HG03045 (cell line): ENCODE results near the gene INHBB.

Experiments
- ATAC-seq: cut with Tn5 transposase; IDR thresholded peaks from one replicate; pipeline ENCODE4 v1.9.1; 2021; ENCODE audit warnings: mild to moderate bottlenecking, moderate library complexity; ENCODE audit not compliant: unreplicated experiment

INHBB gene

DNA sequence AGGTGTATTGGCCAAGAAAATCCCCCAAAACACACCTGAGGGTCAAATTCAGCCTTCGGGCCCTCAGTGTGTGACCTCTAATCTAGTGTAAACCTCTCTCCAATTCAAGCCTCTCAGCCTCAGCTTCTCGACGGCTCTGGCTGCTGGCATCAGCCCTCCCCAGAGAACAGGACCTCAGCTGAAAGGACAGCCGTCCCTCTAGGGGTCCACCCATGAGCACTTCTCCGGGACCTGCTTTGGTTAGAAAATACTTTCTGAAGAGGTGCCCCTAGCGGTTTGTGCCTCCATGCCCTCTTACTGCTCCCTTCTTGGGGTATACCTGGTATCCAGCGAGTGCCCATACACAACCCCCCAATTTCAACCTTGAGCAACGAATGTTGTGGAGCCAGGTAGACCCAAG is 48.8 kb downstream of the INHBB start:
- no peak for ATAC-seq

DNA sequence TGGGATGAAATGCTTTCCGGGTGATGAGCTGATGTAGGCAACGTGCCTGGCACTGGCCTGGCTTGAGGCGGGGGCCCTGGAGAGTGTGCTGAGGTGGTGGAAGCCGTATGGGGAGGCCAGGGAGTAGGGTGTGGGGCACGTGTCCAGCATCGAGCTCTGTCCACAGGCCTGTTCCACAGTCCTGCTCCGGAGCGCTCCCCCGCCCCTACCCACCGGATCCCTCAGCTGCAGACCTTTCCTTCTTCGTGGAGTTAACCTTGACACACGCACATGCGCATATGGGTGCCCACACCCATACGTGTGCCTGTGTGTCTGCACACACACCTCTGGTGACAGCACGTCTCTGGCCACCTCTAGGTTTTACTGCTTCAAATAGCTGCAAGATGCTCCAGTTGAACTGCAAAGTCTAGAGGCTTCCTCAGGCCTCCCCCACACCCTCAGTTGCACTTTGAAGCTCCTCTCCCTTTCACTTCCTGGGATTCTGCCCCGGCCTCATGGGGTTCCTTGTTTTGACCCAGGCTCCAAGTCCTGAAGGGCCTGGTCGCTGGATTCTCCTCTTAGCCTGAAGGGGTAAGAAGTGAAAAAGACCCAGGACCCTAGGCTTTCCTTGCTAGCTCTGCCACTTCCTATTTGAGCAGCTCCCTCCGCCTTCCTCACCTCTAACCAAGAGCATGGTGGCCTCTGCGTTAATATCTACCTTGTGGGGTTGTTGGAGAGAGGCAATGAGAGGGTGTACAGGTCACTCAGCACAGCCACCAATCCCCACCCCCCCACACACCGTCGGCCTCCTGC is 49.5 kb downstream of the INHBB start:
- ATAC-seq, result no peak

DNA sequence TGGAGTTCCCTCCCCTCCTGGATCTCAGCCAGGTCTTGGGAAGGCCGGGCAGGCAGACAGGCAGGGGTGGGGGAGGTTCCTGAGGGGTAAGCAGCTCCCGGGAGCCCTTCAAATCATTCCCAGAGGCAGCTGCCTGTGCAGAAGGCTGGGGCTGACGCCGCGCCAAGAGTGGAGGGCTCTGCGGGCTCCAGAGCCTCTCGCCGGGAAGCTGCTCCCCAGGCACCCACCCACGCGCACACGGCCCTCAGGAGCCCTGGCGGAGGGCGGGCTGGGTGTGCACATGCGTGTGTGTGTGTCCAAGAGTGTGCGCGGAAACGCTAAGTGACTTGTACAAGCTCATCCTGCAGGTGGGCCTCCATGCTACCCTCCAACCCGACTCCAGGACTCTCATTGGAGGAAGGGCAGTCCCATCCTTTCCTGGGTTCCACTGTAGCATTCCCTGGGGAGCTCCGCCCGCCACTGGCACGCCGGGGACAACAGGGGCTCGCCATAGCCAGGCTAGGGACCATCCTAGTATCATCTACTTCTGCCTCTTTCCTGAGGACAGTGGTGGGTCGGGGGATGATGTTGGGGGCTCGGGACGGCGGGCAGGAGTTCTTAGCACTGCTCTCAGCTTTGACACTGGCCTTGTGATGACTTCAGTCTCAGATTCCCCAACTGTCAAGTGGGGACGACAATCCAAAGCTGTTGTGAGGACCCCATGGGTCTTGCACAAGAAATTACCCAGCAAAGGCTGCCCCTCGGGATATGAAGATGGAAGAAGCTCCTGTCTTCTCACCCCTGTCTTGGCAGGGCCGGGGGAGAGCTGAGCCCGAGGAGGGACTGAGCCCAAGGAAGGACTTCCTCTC is 50.3 kb downstream of the INHBB start:
- ATAC-seq, result no peak

DNA sequence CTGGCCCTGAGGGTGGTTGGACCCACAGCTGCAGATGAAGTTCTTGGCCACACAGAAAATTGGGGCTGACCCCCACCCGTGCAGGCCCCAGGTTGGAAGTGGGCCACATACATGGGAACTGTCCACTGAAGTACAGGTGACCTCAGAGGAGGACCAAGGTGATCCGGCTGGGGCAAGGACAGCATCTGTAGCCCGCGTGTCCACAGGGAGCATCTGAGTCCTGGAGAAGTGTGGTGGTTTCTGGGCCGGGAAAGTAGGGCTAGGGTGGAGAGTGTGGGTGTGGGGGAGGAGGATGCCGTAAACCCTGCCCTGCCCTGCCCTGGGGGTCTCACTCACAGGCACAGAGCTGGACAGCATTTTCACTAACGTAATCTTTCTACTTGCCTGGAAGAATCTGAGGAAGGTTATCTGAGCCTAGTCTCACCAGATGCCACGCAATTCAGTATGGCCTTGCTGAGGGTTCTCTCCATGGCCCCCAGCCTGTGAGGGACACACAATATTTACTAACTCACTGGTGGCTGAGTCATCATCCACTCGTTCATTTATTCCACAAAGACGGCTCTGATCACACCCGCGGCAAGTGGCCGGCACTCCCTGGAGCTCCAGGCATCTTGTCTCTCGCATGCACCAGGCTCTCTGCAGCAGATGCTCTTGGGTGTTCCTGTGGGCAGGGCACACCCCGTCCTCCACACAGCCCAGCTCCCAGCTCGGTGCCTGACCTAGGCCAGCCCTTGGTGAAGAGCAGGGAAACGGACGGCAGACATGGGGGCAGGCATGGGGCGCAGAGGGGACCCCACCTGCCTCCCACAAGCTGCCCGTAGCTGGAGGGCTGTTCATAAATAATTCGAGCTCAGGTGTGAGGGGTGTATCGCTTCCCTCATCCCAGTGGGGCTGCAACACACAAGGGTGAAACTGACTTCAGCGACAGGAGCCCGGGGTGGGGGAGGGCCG is 51.2 kb downstream of the INHBB start:
- ATAC-seq, result no peak

DNA sequence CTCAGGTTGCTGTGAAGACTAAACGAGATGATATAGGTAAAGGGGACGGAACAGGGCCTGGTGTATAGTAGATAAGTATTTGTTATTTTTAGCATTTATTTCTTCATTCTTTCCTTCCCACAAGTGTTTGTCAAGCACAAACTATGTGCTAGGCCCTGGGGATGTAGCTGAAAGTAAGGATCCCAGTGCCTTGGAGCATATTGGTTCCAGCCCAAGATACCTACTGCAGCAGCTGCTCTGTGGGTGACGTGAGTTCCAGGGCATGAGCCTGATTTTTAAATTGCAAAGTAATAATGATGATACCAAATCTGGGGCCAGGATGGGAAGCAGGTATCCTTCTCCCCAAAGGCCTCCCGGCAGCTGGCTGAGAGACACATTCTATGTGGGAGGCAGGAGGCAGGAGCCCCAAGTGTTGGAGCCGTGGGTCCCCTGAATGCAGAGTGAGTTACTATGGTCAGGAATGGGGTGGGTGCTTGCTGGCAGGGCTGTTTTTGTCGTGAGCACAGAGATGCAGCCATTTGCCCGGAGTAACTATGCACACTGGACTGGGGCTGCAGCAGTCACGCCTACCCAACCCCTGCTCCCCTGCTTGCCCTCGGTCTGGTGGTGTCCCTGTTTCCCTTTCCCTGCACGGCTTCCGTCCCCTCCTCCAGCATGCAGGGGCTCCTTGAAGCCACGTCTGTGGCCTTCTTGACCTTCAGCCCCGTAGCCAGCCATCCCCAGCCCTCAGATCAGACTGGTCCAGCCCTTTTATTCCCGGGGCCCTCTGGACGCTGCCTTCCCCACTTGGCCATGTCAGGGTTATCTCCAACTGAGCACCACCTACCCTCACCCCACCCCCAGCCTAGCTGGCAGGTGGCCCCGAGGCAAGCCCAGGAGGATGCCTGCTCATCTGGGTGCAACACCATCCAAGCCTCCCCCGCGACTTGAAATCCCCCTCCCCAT is 52.4 kb downstream of the INHBB start:
- no peak for ATAC-seq

DNA sequence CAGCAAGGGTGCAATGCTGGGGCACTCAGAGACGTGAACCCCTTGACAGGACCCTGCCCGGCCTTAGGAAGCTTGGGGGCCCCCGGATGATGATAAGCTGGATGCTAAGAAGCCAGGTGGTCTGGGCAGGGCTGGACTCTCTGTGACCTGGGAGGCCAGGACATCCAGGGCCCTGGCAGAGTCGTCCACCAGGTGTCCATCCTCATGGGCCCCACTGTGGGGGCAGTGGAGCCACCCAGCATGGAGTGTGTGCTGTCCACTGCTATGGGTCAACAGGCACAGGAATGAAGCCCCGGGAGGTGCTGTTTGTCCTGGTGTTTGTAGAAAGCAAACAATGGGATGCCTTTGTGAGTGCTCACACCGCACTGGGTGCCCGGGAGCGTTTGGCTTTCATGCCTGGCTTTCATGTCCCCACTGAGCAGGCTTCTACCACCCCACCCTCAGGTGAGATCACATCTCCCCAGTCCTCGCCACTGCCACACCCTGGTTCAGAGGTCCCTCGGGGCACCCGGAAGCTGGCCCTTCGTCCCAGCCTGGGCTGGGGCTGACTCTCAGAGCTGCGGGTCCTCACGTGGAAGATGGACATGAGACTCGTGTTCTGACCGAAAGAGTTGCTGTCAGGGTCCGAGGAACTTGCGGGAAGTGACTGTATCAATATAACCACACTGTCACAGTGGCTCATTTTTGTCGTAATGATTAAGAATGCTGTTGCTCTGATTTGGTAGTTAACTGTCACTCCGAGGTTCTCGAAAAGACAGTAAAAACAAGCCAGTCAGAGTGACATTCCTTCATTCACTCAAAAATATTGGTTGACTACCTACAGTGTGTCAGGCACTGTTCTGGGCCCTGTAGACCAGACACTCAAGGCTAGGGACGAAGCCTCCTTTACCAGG is 53.3 kb downstream of the INHBB start:
- no peak for ATAC-seq

DNA sequence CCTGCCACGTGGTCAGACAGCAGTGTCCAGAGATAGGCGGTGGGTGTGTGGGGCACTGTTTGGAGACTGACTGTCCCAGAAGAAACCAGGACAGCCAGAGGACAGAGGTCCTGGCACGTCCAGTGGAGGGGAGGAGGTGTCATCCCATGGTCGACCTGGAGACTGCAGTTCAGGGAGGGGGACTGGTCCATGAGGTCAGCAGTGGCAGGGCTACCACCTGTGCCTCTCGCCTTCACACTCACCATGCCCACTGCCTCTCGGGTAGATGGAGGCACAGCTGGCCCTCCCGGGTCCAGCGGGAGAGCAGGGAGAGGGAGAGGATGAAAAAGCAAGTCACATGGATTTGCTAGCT is 53.9 kb downstream of the INHBB start:
- ATAC-seq, result no peak

DNA sequence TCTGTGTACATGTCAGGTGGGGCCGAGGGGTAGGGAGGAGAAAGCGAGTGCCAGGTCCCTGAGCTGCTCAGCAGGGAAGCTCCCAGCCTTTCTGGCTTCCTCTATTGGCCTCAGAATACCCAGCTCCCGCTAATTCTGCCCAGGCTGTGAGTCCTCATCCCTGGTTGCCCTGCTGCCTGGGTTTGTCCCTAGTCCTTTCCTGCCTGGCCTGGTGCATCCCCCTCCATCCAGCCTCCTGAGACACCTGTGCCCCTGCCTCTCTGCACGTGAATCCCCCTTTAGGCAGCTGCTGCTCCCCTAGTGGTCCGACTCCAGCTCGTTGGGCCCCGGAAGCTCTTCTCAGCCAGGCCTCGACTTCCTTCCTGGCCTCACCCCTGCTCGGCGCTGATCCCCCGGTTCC is 54.6 kb downstream of the INHBB start:
- no peak for ATAC-seq
